Kidney epithelial cell (primary cell): Measurements from ENCODE around the gene ABCB11. TPM values are rescaled to one million over a fixed set of nuclear protein-coding genes. Genes with fewer than 3 reads are reported as not detected.

Source experiments
- DNase-seq: peaks from one replicate; pipeline ENCODE4 v3.0.0-alpha.2; 2010; ENCODE audit warnings: low read depth
- H3K27me3 ChIP-seq: 2 replicates; pipeline ENCODE4 v1.6.0; 2011; ENCODE audit warnings: low read length; ENCODE audit not compliant: control insufficient read depth, insufficient read depth
- H3K36me3 ChIP-seq: 2 replicates; pipeline ENCODE4 v1.5.1; 2011; ENCODE audit warnings: low read length; ENCODE audit not compliant: control insufficient read depth, insufficient read depth
- H3K4me3 ChIP-seq: 2 replicates; pipeline ENCODE4 v1.5.1; 2011; ENCODE audit warnings: low read depth, mild to moderate bottlenecking, control low read depth, low read length
- CTCF ChIP-seq: IDR thresholded peaks from 2 replicates; pipeline ENCODE4 v1.5.1; 2011; ENCODE audit warnings: mild to moderate bottlenecking, moderate library complexity, low read length, control low read depth, inconsistent platforms; ENCODE audit not compliant: insufficient read depth, poor library complexity, severe bottlenecking
- total RNA-seq: library from RNA; depleted of rRNA; stranded (reverse); fragments of >200 nt; gene quantifications from 2 replicates; pipeline ENCODE4 v1.2.3, GENCODE V29; 2015

ABCB11 gene
- total RNA-seq, 1 donor from 2014 or later: not detected

DNA sequence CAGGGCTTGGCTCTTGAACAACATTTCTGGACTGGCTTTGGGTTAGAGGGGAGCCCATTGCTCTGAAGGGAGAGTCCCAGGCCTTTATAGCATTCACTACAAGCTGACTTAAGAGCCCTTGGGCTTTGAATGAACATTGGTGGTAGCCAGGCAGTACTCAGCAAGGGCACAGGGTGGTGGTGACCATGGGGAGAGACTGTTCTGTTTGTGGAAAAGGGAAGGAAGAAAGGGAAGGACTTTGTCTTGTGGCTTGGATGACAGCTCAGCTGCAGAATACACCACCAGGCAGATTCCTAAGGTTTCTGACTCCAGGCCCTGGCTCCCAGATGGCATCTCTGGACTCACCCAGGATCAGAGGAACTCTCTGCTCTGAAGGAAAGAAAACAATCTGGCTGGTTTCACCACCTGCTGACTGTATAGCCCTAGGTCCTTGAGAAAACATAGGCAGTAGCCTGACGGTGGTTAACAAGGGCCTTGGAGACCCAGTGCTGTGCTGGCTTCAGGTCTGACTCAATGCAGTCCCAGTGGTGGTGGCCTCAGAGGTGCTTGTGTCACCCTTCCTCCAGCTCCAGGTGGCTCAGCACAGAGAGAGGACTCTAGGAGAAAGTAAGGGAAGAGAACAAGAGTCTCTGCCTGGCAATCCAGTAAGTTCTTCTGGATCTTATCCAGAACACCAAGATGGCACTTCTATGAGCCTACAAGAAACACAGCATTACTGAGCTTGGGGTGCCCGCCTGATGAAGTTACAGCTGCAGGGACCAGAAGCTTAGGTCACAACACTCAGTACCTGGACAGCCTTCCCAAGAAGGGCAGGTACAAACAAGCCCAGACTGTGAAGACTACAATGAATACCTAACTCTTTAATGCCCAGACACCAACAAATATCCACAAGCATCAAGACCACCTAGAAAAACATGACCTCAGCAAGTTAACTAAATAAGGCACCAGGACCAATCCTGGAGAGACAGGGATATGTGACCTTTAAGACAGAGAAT lies 16.4 kb upstream of the ABCB11 start:
- Histone ChIP-seq H3K36me3 (no peaks in the 10 kb centered on the region), H3K27me3 (no peaks in the 10 kb centered on the region), H3K4me3 (no peak overlapping the region)
- TF ChIP-seq CTCF: no peak
- no peak for DNase-seq

GRCh38 chr2:169046440-169047151 lies 15.5 kb upstream of the ABCB11 start:
- no peak for TF ChIP-seq CTCF
- no peaks in the 10 kb centered on the region for H3K36me3 ChIP-seq
- no peaks in the 10 kb centered on the region for H3K27me3 ChIP-seq
- DNase-seq: no peak
- H3K4me3 ChIP-seq: no peak overlapping the region

GRCh38 chr2:169042856-169043255 lies 11.7 kb upstream of the ABCB11 start:
- TF ChIP-seq CTCF: no peak
- DNase-seq: no peak
- no peak overlapping the region for H3K4me3 ChIP-seq
- no peaks in the 10 kb centered on the region for H3K27me3 ChIP-seq
- no peaks in the 10 kb centered on the region for H3K36me3 ChIP-seq

DNA sequence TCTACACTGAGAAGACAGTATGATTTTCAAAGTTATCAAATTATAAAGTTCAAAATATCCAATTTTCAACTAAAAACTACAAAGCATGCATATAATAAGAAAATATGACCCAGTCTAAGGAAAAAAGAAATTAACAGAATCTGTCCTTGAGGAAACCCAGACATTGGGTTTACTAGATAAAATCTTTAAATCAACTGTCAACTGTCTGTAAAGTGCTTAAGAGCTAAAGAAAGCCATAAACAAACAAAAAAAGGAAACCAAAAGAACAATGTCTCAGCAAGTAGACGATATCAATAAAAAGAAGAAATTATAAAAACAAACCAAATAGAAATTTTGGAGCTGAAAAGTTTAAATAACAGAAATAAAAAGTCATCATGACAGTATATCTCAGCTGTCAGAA lies 10.5 kb upstream of the ABCB11 start:
- no peak for TF ChIP-seq CTCF
- H3K27me3 ChIP-seq: no peaks in the 10 kb centered on the region
- no peak for DNase-seq

GRCh38 chr2:169039702-169040101 lies 8.6 kb upstream of the ABCB11 start:
- H3K36me3 ChIP-seq: no peaks in the 10 kb centered on the region
- TF ChIP-seq CTCF: no peak
- H3K27me3 ChIP-seq: no peaks in the 10 kb centered on the region
- no peak for DNase-seq
- no peak overlapping the region for H3K4me3 ChIP-seq

More for the DNA sequence above, 10.5 kb upstream of the ABCB11 start:
- H3K36me3 ChIP-seq: no peaks in the 10 kb centered on the region
- H3K4me3 ChIP-seq: no peak overlapping the region
